WTC11 (cell line): Measurements from ENCODE around the gene OSCP1. TPM values are rescaled to one million over a fixed set of nuclear protein-coding genes. Genes with fewer than 3 reads are reported as not detected.
A peak's percentile ranks its signal among the peaks of the same experiment; 100 is the strongest.

Experiments
- ATAC-seq: fragments of 200-7000 bp; cut with Tn5 transposase; 2 replicates; pipeline ENCODE4 v1.10.0; 2021; ENCODE audit warnings: mild to moderate bottlenecking, moderate library complexity
- CTCF ChIA-PET: fragments of 300-600 bp; sonication (Branson Sonifier 250); formaldehyde crosslinking; loops from one replicate; lab custom pipeline; 2021; ENCODE audit warnings: antibody characterized with exemption; lab: Charles Lee
- POLR2A ChIA-PET: fragments of 350-600 bp; sonication (Branson Sonifier 250); formaldehyde crosslinking; loops from one replicate; lab custom pipeline; 2021; ENCODE audit warnings: antibody characterized with exemption; lab: Charles Lee
- DNase-seq: peaks from one replicate; pipeline ENCODE4 v3.0.0; 2021; ENCODE audit warnings: low spot score
- H3K27ac Mint-ChIP-seq: 2 replicates; pipeline ENCODE4 v1.8.0; 2021; ENCODE audit warnings: mixed read lengths
- H3K27me3 Mint-ChIP-seq: 2 replicates; pipeline ENCODE4 v1.8.0; 2021; ENCODE audit warnings: low read depth, mild to moderate bottlenecking, moderate library complexity, mixed read lengths
- H3K36me3 Mint-ChIP-seq: 2 replicates; pipeline ENCODE4 v1.8.0; 2021; ENCODE audit warnings: mixed read lengths
- H3K4me1 Mint-ChIP-seq: 2 replicates; pipeline ENCODE4 v1.8.0; 2022; ENCODE audit warnings: mixed read lengths
- H3K4me3 Mint-ChIP-seq: 2 replicates; pipeline ENCODE4 v1.8.0; 2021; ENCODE audit warnings: mild to moderate bottlenecking, moderate library complexity, mixed read lengths
- H3K9me3 Mint-ChIP-seq: 2 replicates; pipeline ENCODE4 v1.8.0; 2021; ENCODE audit warnings: mixed read lengths
- ARID4B ChIP-seq: sonication (generic); formaldehyde crosslinking; IDR thresholded peaks from 2 replicates; pipeline ENCODE4 v1.8.0; 2023; ENCODE audit warnings: missing genetic modification reagents, mild to moderate bottlenecking, borderline replicate concordance
- ETV6 ChIP-seq: sonication (generic); formaldehyde crosslinking; IDR thresholded peaks from 2 replicates; pipeline ENCODE4 v1.8.1; 2022; ENCODE audit warnings: mild to moderate bottlenecking, missing genetic modification reagents
- FOXJ3 ChIP-seq: sonication (generic); formaldehyde crosslinking; IDR thresholded peaks from 2 replicates; pipeline ENCODE4 v1.9.0; 2021; ENCODE audit warnings: missing genetic modification reagents, mild to moderate bottlenecking, borderline replicate concordance
- FOXP1 ChIP-seq: sonication (generic); formaldehyde crosslinking; IDR thresholded peaks from 2 replicates; pipeline ENCODE4 v1.8.0; 2022; ENCODE audit warnings: missing genetic modification reagents, mild to moderate bottlenecking, moderate library complexity, borderline replicate concordance
- NFE2L1 ChIP-seq: sonication (generic); formaldehyde crosslinking; IDR thresholded peaks from 2 replicates; pipeline ENCODE4 v1.8.1; 2023; ENCODE audit warnings: missing genetic modification reagents
- NR2C2 ChIP-seq: sonication (generic); formaldehyde crosslinking; IDR thresholded peaks from 2 replicates; pipeline ENCODE4 v1.8.0; 2022; ENCODE audit warnings: mild to moderate bottlenecking, missing genetic modification reagents
- PREB ChIP-seq: sonication (generic); formaldehyde crosslinking; IDR thresholded peaks from 2 replicates; pipeline ENCODE4 v1.8.1; 2022; ENCODE audit warnings: mild to moderate bottlenecking, missing genetic modification reagents, moderate library complexity, borderline replicate concordance
- SMAD3 ChIP-seq: sonication (generic); formaldehyde crosslinking; IDR thresholded peaks from 2 replicates; pipeline ENCODE4 v1.8.0; 2022; ENCODE audit warnings: missing genetic modification reagents, mild to moderate bottlenecking, borderline replicate concordance
- TEAD1 ChIP-seq: sonication (generic); formaldehyde crosslinking; IDR thresholded peaks from 2 replicates; pipeline ENCODE4 v1.8.0; 2022; ENCODE audit warnings: mild to moderate bottlenecking, missing genetic modification reagents
- ZMAT4 ChIP-seq: fragments of 250-450 bp; sonication (Bioruptor Pico); IDR thresholded peaks from 2 replicates; pipeline ENCODE4 v1.9.0; 2021; ENCODE audit warnings: mild to moderate bottlenecking
- ZNF423 ChIP-seq: fragments of 250-450 bp; sonication (Bioruptor Pico); IDR thresholded peaks from 2 replicates; pipeline ENCODE4 v2.1.2; 2022; ENCODE audit warnings: mild to moderate bottlenecking, moderate library complexity
- ZNF512 ChIP-seq: sonication (generic); formaldehyde crosslinking; IDR thresholded peaks from 2 replicates; pipeline ENCODE4 v1.8.1; 2022; ENCODE audit warnings: missing genetic modification reagents, borderline replicate concordance
- ZSCAN18 ChIP-seq: fragments of 250-450 bp; sonication (Bioruptor Pico); IDR thresholded peaks from 2 replicates; pipeline ENCODE4 v2.1.2; 2022; ENCODE audit warnings: mild to moderate bottlenecking, moderate library complexity
- total RNA-seq: library from RNA; stranded (reverse); gene quantifications from 3 replicates; pipeline ENCODE4 v1.2.3, GENCODE V29; 2021
- TF ChIP-seq, protein P1 (sequence below): sonication (generic); formaldehyde crosslinking; IDR thresholded peaks from 2 replicates; pipeline ENCODE4 v1.8.1; 2023; ENCODE audit warnings: mild to moderate bottlenecking, missing genetic modification reagents, moderate library complexity
- TF ChIP-seq, protein P2 (sequence below): sonication (generic); formaldehyde crosslinking; IDR thresholded peaks from 2 replicates; pipeline ENCODE4 v1.8.0; 2022; ENCODE audit warnings: mild to moderate bottlenecking, missing genetic modification reagents

Gene OSCP1
- total RNA-seq, 1 experiment from 2014 or later = 1.7 TPM

GRCh38 chr1:36463803-36464604 lies 13.8 kb upstream of the OSCP1 start, which contains the start of gene MRPS15 (continued):
- TF ChIP-seq, protein P1, sequence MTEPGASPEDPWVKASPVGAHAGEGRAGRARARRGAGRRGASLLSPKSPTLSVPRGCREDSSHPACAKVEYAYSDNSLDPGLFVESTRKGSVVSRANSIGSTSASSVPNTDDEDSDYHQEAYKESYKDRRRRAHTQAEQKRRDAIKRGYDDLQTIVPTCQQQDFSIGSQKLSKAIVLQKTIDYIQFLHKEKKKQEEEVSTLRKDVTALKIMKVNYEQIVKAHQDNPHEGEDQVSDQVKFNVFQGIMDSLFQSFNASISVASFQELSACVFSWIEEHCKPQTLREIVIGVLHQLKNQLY (CRISPR knock-in tag) = no peak
- 0 out of 2 replicates have a peak, but pooled peaks have one; percentile 32 for TF ChIP-seq ETV6 (CRISPR knock-in tag)
- TF ChIP-seq TEAD1 = peak; percentile 35
- TF ChIP-seq NR2C2 (CRISPR knock-in tag) = peak; percentile 85
- no peak; the same call in 1 of the 2 replicates for TF ChIP-seq FOXP1 (CRISPR knock-in tag)
- TF ChIP-seq ZNF423 (CRISPR knock-in tag) = no peak
- no peak; the same call in 1 of the 2 replicates for TF ChIP-seq SMAD3 (CRISPR knock-in tag)
- TF ChIP-seq ARID4B (CRISPR knock-in tag) = no peak; the same call in 1 of the 2 replicates
- TF ChIP-seq, protein P2, sequence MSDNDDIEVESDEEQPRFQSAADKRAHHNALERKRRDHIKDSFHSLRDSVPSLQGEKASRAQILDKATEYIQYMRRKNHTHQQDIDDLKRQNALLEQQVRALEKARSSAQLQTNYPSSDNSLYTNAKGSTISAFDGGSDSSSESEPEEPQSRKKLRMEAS = peak; percentile 77
- no peak for TF ChIP-seq ZSCAN18 (CRISPR knock-in tag)
- TF ChIP-seq PREB (CRISPR knock-in tag) = no peak

DNA sequence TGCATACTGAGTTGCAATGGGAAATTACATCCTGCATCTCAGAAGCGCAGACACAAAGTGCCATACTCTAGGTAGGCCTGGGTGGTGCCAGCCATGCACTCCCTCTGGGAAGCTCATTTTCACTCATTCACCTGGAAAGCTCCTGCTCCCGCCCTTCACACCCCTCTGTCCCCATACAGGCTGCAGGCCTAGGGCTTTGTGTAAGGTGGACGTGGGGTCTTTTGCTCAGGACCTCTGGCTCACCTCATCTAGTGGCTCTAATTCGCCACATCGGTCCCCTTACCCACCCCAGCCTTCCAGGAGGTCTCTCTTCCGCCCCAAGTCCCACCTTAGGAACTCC lies 13.2 kb upstream of the OSCP1 start:
- Mint-ChIP-seq H3K27me3 (peaks cover 39% of the 10 kb centered on the region), H3K4me1 (peaks cover 16% of the 10 kb centered on the region), H3K36me3 (peaks cover 29% of the 10 kb centered on the region), H3K9me3 (no peaks in the 10 kb centered on the region), H3K4me3 (peak overlapping the region; percentile 94), H3K27ac (peak overlapping the region; percentile 95)
- ChIA-PET POLR2A (interaction anchor here (1.6 to 1.9 kb wide), 2 partner anchors 13 to 77 kb away, joined by 9 to 16 read pairs; partner anchors contain the start of genes OSCP1 and STK40), CTCF (interaction anchor here (1.2 to 3.3 kb wide), 5 partner anchors 13 to 276 kb away, joined by 3 to 15 read pairs (median 6); partner anchors contain the start of gene OSCP1)
- ATAC-seq = peak; percentile 7
- no peak for TF ChIP-seq FOXJ3 (CRISPR knock-in tag)
- no peak for TF ChIP-seq ZMAT4 (CRISPR knock-in tag)
- 0 out of 2 replicates have a peak, but pooled peaks have one; percentile 49 for TF ChIP-seq ZNF512 (CRISPR knock-in tag)
- TF ChIP-seq NFE2L1 (CRISPR knock-in tag) = 0 out of 2 replicates have a peak, but pooled peaks have one; percentile 49
- DNase-seq = no peak
